ENCODE measurements around the gene OR10AG1.

GRCh38 chr11:55970935-55971334 lies 1.2 kb upstream of the OR10AG1 start:
- no peak for TF ChIP-seq CTCF (IDR thresholded peaks at IDR 0.05)
- no peak for TF ChIP-seq POLR2AphosphoS5 (IDR thresholded peaks at IDR 0.05)

Measured in breast epithelium (tissue), 3 donors.